HS-5 (cell line): Measurements from ENCODE around the gene NISCH.

ENCODE experiments used
- DNase-seq: peaks from one replicate; pipeline ENCODE4 v3.0.0-alpha.2; 2012; ENCODE audit warnings: low read depth

NISCH gene

DNA sequence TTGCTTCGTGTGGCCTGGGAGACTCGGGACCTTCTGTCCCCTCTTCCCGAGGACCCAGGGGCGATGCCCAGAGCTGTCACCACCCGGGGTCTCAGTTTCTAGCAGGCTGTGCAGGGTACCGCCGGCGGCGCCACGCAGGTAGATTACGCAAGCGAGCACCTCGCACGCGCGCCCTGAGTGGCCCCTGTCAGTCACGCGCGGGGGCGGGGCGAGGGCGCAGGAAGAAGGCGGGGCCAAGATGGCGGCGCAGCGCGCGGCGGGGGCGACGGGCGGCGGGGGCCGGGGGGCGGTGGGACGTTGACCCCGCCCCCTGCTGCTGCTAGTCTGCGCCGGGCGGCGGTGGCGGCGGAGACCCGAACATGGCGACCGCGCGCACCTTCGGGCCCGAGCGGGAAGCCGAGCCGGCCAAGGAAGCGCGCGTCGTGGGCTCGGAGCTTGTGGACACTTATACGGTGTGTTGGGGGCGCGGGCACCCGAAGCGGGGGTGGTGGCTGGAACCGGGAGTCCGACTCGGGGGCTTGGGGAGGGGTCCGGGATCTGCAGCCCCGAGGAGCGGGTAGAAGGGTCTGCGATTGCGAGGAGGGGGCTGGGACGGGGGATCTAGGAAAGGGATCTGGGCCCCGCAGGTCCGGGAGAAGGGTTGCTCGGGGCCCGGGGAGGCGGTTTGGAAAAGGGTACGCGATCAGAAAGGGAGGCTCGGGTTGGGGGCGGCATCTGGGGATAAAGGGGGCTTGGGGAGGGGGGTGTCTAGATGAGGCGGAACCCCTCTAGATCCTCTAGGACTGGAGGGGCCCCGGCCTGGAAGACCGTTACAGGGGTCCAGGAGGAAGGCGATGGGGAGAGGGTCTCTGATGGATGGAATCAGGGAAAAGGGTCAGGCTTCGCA lies at the start of gene NISCH:
NISCH (plus strand) TSS at position 322 of the 886 bp plus-strand sequence; CDS start at position 360, 38 bp downstream.
- DNase-seq = peak; percentile 14

DNA sequence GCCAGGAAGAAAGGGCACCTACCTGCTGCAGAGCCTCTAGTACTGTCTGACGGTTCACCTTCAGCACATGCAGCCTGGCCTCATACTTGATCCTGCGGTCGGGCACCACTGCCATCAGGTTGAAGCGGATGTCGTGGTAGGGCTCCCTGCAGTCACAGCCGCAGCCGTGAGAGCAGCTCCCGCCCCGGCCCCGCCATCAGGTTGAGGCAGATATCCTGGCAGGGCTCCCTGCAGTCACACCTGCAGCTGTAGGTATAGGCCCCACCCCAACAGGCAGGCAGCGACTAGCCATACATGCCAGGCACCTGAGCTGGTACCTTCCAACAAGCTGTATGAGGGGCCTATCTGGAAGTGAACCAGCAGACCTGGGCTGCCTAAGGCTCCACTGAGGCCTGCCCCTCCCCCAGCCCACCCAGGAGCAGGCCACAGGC lies 49.2 kb upstream of the NISCH start:
- no peak for DNase-seq

DNA sequence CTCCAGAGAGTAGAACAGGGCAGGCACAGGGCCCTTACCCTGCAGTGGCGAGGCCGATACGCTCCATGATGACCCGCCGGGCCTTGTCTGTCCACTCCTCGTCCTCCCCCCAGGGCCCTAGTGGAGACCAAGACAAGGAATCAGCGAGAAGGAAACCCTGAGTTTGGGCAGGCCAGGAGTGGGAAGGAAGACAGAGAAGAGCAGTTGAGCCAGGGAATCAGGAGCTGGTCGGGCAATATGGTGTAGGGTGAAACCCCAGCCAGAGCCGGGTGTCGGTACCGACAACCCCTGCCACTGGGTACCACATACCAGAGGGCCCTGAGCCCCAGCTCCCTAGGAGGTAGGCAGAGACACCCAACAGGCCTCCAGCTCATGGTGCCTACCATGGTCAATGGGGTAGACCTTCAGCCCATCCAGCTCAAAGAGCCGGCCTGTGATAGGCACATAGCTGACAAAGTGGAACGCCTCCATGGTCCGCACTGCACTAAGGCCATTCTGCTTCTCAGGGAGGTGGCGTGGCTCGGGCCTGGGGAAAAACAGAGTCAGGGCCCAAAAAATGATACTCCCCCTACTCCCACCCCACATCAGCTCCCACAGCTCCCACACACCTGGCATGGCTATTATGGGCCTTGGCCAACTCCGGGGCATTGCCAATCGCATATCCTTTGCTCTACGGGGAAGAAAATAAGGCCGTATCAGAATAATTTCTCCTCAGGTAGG lies 48.5 kb upstream of the NISCH start:
- DNase-seq = no peak

DNA sequence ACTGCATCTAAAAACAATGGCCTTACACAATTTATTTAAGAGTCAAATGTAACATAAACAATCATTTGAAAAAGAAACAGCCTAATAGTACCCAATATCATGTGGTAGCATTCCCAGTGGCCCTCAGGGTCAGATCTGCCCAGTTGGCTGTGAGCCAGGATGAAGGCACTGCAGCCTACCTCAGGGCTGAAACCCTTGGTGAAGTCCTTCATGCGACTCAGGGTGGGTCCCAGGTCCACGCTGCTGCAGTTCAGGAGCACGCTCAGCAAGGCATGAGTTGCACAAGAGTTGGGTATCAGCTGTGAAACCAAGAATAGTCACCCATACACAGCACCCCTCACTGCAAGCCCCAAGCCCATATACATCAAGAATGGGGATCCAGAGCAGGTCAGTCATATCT lies 47.6 kb upstream of the NISCH start:
- no peak for DNase-seq

DNA sequence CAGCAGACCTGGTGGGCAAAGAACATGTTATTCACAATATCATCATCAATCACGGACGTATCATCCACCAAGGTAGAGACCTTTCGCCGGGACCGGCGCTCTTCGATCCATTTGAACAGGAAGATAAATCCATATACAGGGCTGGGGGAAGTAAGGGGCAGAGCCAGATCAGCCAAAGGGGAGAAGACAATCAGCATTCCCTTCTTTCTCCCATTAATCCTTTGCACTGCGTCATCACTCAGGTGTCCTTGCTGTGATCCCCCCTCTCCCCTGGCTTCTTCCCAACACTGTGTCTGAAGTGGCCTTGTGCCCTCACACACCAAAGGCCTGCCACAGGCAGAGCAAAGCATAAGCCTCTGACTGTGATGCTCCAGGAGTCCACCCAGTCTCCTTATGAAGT lies 46.9 kb upstream of the NISCH start:
- no peak for DNase-seq

DNA sequence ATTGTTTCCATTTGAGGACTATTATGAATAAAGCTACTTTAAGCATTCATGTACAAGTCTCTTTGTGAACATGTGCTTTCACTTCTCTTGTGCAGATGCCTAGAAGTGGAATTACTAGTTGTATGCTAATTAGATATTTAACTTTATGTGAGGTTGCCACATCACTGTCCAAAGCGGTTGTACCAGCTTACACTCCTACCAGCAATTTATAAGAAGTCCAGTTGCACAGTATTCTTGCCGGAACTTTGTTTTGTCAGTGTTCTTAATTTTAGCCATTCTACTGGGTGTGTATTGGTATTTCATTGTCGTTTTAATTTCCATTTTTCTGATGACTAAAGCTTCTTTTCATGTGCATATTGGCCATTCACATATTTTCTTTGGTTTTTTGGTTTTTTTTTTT lies 39.6 kb upstream of the NISCH start:
- no peak for DNase-seq

DNA sequence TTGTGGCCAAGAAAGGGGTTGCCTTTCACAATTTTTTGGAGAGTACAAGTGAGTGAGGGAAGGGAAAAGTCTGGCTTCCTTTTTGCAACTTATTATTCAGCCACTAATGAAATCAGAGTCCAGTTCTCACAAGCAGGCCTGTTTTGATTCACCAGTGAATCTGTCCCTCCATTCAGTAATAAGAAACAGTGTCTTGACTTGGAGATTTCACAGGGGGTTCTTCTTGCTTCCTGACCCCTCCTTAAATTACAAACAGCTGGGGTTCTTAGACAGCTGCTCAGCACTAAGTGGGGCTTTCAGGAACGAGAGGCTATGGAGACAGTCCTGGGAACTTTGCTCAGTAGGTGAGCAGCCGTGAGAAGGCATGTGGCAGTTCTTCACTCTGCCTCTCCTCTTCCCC lies 35.0 kb upstream of the NISCH start:
- no peak for DNase-seq

DNA sequence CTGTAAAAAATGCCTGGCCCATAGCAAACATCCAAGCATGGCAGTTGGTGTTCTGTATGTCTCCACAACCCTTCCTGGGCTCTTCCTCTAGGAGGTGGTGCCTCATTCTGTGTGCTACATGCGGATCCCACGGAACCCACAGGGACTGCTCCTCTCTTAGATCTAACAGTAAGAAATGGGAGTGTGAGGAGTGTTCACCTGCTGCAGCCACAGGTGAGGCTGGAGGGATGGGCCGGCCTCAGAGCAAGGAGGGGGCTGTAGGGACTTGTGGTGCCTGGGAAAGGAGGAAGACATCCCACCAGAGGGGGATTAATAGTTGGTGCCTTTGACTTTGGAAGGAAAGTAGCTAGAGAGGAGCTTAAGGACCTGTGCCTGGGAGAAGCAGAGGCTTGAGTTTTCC lies 32.7 kb upstream of the NISCH start:
- DNase-seq = no peak

DNA sequence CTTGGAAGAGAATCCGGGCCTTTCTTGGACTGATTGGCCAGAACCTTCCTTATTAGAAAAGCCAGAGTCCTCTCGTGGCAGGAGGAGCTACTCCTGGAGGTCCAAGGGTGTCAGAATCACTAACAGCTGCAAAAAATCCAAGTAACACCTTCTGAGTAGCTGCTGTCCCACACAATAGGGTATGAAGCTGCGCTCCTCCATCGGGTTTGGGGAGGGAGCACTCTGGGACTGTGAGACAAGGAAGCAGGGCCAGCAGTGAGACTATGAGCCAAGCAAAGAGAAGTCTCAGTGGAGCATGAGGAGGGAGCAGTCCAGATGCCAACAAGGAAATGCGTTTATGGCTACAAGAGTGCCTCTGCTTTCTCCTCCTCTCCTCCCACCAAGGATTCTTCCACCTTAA lies 32.2 kb upstream of the NISCH start:
- DNase-seq = no peak

DNA sequence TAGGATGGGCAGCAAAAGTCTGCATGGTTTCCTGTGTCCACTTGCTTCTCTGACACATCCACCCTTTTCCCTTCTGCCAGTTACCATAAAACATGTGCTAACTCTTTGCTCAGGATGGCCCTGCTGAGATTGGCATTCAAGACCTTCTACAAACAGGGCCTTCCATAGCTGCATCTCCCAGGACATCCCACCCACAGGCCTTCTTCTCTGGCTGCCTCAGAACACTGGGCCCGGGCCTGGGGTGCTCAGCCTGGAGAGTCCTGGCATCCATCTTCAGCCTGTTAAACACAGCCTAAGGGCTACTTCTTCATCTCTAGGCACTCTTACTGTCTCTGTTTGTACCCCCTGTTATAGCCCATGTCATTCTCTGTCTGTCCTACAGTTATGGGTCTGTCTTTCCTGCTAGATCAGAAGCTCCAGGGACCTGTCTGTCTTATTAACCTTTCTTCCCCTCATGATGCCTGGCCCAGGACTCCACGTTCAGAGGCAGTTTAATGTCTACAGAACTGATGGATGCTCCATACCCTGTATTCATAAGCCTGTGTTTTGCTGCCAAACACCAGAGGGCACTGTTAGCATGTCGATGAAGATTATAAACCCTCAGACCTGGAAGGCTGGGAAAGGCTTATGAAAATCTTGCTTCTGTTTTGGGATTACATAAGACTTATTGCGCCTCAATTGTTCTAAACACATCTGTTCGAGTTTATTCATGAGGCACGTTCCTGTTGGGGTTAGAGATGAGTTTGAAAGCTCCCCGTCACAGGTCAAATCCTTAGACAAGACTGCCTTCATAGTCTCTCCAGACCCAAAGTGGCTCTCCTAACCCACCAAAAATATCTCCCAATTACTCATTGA lies 27.0 kb upstream of the NISCH start:
- no peak for DNase-seq

DNA sequence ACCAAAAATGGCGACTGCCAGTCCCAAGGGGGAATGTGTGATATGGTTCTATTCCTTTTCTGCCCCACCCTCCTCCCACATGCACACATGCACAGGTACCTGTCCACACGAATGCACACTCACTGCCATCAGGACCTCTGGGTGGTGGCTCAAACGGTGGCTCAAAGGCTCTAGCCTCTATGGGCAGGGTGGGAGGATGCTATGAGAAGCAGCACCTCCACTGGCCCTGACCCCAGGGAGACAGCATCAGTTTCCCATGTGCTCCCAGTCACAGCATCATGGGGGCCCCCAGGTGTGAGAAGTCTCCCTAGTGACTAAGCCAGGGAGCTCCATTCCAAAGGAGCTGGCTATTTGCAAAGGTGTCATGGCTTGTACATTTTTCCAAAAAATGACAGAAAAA lies 26.4 kb upstream of the NISCH start:
- no peak for DNase-seq

DNA sequence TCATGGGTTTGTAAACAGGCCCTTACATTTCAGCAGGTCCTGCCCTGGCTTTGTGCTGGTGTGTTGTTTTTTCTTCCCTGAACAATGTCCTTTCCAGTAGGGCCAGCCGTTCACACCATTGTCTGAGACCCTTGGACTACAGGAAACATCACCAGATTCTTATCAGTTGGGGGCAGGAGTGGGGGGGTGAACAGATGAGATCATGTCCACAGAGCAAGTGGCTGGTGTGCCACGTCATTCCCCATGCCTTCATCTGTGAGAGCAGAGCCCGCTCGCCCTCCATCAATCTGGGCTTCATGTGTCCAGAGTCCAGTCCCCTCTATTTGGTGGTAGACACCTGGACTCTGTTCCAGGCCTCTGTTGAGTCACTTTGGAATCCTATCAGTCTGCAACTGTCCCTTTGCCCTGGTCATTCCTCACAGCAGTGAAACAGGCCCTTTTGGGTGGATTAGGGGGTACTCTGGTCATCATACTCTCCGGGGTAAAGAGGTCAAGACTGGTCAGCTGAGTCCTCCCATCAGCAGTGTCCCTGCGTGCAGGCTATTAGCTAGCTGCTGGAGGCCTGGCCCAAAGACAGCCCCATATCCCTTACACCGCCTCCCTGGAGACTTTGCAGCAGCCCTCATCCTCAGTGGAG lies 25.5 kb upstream of the NISCH start:
- no peak for DNase-seq

DNA sequence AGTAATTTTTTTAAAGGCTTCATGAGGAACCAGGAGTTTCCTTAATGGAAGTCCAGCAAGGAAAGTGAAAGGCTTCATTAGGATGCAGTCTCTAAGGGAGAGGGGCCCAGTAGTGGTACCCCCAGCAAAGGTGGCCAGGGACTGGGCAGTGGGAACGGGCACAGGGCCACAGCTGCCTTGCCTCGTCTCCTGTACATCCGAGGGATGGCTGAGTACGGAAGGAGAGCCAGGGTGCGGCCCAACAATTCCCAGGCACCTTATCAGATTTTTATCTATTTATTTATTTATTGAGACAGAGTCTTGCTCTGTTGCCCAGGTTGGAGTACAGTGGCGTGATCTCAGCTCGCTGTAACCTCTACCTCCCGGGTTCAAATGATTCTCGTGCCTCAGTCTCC lies 25.0 kb upstream of the NISCH start:
- no peak for DNase-seq

DNA sequence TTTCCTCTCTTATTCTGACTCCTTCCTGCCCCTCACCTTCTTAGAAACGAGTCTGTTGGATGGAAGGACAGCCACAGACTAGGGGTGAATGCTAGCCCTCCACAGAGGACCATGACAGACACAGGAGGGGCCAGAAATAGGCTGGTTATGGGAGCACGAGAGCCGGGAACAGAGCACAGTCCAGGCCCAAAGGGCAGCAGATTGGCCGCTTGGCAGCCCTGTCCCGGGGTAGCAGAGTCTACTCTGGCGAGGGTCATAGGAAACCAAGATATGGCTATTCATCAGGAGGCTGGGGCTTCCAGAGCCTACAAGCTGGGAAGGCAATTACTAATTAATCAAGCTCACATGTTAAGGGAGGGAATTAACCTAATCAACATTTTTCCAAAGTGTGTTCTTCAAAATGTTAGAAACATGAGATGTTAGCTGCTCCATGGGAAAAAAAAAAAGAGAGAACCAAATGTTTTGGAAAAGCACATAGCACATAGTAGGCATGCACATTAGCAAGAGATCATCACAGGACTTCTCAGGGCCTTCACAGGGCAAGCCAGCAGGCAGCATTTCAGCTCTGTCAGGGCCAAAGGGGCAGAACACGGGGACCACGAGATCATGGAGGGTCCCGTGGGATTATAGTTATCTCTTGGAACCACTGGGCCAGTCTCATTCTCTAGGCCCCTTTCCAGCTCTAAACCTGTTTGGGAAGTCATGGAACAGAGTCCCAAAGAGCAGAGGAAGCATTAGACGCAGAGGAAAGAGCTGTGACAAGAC lies 23.8 kb upstream of the NISCH start:
- DNase-seq = no peak

DNA sequence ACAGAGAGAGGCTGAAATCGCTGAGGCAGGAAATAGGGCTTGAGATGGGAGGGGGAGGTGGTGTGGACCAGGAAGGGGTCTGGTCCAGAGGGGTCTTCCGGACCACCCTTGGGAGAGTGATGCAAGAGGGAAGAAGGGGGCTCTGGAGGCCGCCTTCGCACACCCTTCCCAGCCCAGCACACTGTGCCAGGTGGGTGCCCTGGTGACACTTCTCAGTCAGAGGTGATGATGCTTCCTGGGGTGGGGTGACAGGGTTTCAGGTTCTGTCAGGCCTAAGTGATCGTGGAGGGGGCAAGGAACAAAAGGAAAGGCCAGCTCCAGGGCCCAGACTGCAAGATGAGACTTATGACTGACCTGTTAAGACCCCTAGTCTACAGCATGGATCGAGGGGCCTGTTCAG lies 23.2 kb upstream of the NISCH start:
- no peak for DNase-seq

DNA sequence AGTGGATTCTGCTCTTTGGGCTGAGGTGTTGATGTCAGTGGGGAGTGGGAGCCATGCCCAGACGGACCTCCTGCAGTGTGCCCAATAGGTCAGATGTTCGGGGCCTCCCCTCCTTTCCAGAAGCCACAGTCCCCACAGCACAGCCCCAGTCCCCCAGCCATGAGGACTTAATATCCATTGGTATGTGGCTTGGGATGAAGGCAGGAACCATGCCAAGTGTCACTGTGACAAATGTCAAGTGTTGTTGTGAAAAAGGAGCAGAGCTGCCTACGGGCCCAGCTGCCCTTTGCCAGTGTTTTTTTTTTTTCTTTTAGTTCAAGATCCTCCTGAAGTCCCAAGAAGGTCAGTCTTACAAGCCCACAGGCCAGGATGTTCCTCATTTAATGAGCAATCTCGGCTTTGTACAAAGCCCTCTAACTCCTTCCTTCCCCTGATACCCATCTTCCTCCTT lies 22.7 kb upstream of the NISCH start:
- no peak for DNase-seq

DNA sequence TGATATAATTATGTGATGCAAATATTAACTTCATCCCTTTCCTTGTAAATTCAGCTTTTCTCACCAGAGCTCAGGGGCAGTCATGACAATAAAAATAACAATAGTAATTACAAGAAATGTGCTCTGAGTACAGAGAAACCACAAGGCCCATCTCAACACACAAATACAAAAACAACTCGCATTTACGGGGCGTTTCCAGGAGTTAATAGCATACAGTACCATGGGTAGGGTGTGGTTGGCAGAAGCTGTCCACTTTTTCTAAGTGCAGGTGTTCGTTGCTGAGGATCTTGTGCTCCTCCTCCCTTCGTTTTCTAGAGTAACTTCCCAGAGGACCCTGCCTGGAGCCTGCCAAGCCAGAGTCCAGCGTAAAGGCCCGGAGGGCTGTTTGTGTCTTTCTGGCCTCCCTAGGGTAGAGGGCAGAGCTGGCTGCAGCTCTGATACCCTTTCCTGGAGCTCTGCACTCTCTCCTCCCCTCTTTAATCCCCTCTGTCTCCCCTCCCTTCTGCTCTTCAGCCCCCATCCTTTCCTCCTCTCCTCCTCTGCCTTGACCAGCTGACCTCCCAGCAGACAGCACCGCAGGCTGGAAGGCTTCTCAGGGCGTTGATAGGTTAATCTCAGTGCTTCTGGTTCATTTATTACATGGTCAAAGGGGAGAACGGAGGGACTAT lies 21.9 kb upstream of the NISCH start:
- DNase-seq = no peak

DNA sequence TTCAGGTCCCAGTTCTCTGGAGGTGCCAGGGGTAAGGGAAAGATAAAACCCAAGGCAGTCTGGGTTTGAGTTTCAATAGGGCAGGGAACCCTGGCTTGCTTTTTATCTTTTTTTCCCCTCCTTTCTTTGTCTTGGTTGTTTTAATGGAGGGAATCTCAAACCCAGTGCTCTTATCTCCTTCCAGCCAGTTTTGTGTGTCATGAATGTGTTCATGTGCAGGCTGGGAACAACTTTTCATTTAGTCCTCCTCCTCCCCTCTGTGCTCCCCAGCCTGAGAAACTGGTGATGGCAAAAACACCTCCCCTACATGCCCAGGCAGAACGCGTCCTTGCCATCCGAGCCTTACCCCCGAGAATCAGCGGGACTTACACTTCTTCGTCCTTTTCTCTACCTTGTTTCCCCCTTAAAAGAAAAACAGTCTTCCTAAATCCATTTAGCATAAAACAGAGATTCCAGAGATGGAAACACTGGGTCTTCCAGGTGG lies 21.4 kb upstream of the NISCH start:
- DNase-seq = no peak

DNA sequence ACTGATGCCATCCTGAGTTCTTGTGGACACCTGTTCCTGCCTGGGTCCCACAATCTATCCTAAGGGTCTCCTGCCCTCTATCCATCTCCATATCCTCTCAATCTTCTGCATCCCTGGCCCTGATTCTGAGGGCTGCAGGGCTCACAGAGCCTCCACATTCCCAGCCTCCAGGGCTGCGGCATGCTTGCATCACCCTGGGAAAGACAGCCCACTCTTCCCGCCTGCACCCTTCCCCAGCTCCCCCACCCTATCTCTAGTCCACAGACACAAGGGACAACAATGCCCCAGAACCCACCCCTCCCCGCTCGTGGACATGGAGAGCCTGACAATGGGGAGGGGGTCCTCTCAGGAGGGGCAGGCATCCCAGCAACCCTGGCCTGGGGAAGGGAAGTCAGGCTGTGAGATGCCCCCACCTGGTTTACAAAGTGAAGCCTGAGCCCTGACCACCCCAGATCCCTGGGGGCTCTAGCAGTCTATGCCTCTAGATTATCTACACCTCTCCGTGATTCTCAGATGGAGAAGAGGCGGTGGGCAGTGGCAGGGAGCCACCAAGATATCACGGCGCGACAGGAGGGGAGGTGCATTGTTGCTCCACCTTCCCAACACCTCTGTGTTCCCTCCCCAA lies 20.8 kb upstream of the NISCH start:
- no peak for DNase-seq
